GM18508 (cell line): ENCODE results near the gene SLC44A3.

Source experiments
- ATAC-seq: cut with Tn5 transposase; IDR thresholded peaks from one replicate; pipeline ENCODE4 v1.9.1; 2021; ENCODE audit warnings: moderate number of reproducible peaks; ENCODE audit not compliant: insufficient read depth, unreplicated experiment

The SLC44A3 gene

DNA sequence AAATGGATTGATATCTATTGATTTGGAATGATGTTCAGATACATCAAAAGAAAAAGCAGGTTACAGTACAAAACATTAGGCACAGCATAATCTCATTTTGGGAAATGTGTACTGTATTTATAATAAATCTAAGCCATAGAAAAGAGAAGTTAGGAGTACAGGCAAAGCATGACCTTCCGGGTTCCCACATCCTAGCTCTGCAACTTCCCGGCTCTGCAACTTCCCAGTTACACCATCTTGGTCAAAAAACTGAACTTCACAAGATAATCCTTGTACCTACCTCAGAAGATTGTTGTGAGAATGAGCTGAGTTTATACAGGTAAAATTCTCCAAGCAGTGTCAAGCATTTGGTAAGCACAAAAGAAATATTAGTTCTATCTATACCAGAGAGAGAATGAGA is 21.7 kb upstream of the SLC44A3 start:
- ATAC-seq, result no peak

DNA sequence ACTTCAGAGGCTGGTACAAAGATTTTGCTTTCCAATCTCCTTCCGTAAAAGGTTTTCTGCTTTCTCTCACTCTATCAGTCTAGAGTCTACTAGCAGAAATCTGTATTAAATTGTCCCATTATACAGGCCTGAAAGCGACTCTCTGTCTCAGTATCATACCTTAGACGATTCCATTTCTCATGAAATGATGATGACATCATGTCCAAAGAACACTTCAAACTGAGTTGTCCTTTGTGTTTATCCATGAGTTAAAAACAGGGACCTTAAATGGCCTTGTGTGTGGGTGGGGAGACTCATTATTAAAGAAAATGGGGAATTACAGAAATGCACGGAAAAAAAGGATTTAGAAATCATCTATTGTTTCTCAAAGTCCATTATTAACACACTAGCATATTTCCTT is 21.0 kb upstream of the SLC44A3 start:
- ATAC-seq, result no peak

- peak; percentile 53 for ATAC-seq
Observed at GRCh38 chr1:94801919-94802546, 18.1 kb upstream of the SLC44A3 start.

DNA sequence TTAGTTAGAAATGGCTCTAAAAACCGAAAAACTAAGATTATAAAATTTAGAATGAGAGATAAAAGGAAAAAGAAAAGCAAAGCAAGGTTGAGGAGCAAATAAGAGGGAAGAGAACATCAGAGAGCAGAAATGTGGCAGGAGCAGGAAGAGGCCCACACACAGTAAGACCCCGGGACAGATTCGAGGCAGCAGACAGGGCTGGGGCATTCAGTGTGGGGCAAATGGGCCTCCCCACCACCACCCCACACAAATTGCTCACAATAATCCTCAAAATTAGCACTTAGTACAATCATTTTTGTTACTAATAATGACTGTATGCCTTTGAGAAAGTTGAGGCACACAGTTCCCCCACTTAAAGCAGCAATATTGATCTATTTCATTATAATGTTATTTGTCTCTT is 17.1 kb upstream of the SLC44A3 start:
- ATAC-seq, result no peak

DNA sequence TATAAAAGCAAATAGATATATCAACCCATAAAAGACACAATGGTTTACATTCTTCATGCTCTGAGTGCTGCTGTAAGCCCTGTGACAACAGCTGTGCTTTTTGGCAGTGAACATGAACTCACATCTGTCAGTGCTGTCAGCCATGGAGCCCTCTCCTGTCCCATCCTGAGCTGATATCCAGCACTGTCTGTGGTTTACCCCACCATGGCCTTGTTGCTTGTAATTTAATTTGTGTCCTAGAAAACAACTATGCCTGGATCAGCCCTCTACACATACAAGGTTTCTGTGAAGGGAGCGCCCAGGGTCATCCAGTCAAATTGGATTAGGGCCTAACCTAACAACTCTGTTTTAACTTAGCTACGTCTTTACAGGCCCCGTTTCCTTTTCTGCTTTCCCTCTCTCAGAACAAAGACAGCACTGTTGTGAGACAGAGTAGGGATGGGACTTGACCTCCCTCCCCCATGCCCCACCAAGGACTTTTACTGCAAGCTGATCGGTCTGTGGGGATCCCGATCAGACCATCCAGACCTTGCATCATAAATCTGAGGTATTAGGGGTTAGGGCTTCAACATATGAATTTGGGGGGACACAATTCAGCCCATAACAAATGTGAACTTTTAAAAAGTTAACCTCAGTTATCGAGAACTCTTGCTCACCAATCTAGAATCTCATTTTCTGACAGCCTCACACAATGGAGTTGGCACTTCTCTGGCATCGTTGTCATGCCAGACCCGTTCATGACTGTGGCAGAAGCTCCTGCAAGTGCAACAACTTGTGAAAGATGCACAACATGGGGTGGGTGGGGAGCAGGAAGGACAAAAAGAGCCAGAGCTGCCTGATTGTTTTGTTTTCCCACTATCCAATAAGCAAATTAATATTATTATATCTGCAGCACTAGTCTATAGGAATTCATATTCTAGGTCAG is 16.4 kb upstream of the SLC44A3 start:
- no peak for ATAC-seq

- no peak for ATAC-seq
Observed at GRCh38 chr1:94804442-94804837, 15.7 kb upstream of the SLC44A3 start.

- ATAC-seq, result no peak
Observed at GRCh38 chr1:94805912-94806311, 14.2 kb upstream of the SLC44A3 start.

DNA sequence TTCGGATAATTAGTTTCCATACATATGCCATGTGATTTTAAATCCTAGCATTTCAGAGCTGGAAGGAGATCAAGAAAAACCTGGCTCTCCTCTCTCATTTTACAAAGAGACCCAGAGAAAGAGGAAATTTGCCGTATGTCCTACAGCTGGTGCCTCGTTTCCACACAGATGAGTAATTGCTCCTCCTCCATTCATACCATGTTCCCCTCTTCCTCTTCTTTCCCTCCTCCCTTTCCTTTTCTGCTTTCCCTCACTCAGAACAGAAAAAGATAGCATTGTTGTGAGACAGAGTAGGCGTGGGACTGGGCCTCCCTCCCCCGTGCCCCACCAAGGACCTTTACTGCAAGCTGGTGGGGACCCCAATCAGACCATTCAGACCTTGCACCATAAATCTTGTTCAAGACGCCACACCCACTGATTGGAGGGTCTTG is 13.7 kb upstream of the SLC44A3 start:
- ATAC-seq, result no peak

DNA sequence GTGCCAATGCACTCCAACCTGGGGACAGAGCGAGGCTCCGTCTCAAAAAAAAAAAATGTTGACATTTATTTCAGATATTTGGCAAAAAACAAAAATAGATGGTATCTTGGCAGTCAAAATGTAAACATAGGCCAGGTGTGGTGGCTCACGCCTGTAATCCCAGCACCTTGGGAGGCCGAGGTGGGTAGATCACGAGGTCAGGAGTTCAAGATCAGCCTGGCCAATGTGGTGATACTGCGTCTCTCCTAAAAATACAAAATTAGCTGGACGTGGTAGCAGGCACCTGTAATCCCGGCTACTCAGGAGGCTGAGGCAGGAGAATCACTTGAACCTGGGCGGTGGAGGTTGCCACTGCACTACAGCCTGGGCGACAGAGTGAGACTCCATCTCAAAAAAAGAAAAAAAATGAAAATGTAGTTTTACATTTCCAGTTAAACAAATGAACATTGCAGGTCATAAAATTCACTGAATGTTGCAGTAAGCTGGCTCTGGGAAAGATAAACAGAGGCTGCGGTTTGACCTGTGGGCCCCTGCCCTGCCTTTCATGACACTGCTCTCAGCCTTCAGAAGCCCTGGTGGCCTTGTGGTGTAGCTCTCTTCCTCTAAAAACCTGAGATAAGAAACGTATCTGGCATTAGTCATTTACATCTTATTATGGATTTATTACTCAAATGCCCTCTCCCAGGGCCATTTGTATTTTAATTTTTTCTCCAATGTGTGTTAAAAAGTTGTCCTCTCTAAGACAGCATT is 12.2 kb upstream of the SLC44A3 start:
- no peak for ATAC-seq

- ATAC-seq, result no peak
Observed at GRCh38 chr1:94808669-94809068, 11.5 kb upstream of the SLC44A3 start.

- ATAC-seq, result no peak
Observed at GRCh38 chr1:94812985-94813384, 7.2 kb upstream of the SLC44A3 start.

- no peak for ATAC-seq
Observed at GRCh38 chr1:94816030-94816429, 4.1 kb upstream of the SLC44A3 start.

GRCh38 chr1:94817712-94818111 is 2.4 kb upstream of the SLC44A3 start:
- ATAC-seq, result no peak

GRCh38 chr1:94819238-94819944 is 766 bp upstream of the SLC44A3 start:
- no peak for ATAC-seq

GRCh38 chr1:94820936-94821335 is 779 bp downstream of the SLC44A3 start:
- no peak for ATAC-seq

DNA sequence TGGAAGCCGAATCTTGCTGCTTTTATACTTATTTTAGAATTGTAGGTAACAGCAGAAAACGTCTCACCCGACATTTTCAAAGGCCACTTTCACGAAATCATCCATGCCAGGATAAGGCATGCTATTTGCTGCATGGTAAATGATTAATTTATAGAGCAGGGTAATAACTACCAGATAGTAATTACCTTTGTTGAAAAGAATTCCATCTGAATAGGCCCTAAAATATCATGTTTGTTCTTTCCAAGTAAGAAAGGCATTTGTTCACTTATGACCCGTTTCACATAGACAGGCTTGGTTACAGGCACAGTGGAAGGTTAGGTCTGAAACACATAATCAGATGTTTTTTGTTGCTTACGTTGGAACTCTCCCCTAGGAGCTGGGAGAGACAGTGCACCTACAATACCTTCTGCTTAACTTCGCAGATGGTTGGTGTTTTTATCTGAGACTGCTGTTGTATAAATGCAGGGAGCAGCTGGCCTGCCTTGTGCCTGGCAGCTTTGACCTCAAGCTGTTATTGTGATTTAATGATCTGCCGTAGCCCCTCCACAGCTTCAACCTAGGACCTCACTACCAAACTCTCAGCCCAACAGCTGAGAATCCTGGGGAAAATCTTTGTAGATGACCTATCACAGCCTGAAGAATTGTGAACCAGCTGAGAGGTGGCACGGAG is 1.6 kb downstream of the SLC44A3 start:
- ATAC-seq, result no peak

DNA sequence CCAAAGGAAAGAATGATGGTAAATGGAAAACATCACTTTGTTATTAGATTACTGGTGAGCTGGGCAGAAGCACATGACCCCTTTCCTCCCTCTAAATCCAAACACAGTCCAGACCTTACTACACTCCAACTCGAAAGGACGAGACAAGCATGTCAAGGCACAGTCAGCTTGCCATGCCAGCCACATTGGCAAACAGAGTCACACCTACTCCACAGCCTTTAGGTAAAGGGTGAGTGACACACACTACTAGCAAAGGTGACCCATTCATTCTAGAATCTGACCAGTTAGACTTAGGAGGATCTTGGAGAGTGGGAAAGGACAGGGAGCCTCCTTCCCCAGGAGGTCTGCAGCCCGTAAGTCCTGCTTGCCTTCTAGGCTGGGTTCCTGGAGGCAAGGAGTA is 3.0 kb downstream of the SLC44A3 start:
- ATAC-seq, result no peak

- ATAC-seq, result no peak
Observed at GRCh38 chr1:94825936-94826335, 5.8 kb downstream of the SLC44A3 start.

DNA sequence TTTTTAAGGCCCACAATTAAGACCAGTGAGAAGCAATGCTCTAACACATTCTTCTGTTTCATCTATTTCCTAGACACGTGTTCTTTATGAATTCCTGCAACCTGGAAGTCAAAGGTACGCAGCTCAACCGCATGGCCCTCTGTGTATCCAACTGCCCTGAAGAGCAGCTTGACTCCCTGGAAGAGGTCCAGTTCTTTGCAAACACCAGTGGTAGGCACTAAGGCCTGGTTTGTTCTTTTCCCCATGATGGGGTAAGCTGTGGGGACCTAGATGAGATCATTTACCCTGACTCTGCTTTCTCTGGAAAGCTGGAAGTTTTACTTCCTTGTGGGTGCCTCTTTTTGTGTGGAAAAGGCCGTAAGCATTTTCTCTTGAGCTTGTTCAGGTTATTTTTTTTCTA is 7.3 kb downstream of the SLC44A3 start:
- no peak for ATAC-seq

GRCh38 chr1:94828251-94828650 is 8.1 kb downstream of the SLC44A3 start:
- ATAC-seq, result no peak
